ENCODE results near the gene NELL1.

NELL1 gene

DNA sequence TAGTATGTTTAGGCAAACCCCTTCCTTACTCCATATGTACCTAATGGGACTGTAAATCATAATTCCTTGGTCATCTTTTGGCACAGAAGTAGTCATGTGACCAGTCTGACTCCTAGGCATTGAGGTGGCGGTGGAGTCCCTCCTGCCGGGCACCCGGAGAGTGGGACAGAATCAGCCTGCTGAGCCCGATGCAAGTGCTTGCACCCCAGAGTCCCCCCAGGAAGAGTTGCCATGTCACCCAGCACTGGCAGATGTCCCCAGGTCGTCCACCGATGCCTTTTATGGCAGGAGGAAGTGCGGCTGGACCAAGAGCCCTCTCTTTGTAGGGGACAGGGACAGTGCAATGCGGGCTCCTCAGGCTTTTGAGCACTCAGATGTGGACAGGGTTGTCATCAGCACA lies 500.3 kb downstream of the NELL1 start (continued):
- TF ChIP-seq, protein P1, sequence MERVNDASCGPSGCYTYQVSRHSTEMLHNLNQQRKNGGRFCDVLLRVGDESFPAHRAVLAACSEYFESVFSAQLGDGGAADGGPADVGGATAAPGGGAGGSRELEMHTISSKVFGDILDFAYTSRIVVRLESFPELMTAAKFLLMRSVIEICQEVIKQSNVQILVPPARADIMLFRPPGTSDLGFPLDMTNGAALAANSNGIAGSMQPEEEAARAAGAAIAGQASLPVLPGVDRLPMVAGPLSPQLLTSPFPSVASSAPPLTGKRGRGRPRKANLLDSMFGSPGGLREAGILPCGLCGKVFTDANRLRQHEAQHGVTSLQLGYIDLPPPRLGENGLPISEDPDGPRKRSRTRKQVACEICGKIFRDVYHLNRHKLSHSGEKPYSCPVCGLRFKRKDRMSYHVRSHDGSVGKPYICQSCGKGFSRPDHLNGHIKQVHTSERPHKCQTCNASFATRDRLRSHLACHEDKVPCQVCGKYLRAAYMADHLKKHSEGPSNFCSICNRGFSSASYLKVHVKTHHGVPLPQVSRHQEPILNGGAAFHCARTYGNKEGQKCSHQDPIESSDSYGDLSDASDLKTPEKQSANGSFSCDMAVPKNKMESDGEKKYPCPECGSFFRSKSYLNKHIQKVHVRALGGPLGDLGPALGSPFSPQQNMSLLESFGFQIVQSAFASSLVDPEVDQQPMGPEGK (CRISPR knock-in tag; IDR thresholded peaks at IDR 0.05; ENCODE audit: borderline replicate concordance) = no peak
- no peak for TF ChIP-seq ZFP30 (CRISPR knock-in tag; IDR thresholded peaks at IDR 0.05)
- no peak for TF ChIP-seq ZFP3 (CRISPR knock-in tag; IDR thresholded peaks at IDR 0.05)
- no peak for TF ChIP-seq ARNTL (CRISPR knock-in tag; IDR thresholded peaks at IDR 0.05; ENCODE audit: borderline replicate concordance, low read depth)
- no peak for TF ChIP-seq TOX (CRISPR knock-in tag; IDR thresholded peaks at IDR 0.05; ENCODE audit: borderline replicate concordance)
- TF ChIP-seq CSDC2 (CRISPR knock-in tag; IDR thresholded peaks at IDR 0.05) = no peak
- TF ChIP-seq ZNF8 (CRISPR knock-in tag; IDR thresholded peaks at IDR 0.05) = no peak
- TF ChIP-seq ZNF70 (CRISPR knock-in tag; IDR thresholded peaks at IDR 0.05) = no peak
- TF ChIP-seq, protein P2, sequence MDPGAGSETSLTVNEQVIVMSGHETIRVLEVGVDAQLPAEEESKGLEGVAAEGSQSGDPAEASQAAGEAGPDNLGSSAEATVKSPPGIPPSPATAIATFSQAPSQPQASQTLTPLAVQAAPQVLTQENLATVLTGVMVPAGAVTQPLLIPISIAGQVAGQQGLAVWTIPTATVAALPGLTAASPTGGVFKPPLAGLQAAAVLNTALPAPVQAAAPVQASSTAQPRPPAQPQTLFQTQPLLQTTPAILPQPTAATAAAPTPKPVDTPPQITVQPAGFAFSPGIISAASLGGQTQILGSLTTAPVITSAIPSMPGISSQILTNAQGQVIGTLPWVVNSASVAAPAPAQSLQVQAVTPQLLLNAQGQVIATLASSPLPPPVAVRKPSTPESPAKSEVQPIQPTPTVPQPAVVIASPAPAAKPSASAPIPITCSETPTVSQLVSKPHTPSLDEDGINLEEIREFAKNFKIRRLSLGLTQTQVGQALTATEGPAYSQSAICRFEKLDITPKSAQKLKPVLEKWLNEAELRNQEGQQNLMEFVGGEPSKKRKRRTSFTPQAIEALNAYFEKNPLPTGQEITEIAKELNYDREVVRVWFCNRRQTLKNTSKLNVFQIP (CRISPR knock-in tag; IDR thresholded peaks at IDR 0.05; ENCODE audit: borderline replicate concordance, low read depth) = no peak
- TF ChIP-seq ZC3H10 (CRISPR knock-in tag; IDR thresholded peaks at IDR 0.05) = no peak
- TF ChIP-seq BACH2 (CRISPR knock-in tag; IDR thresholded peaks at IDR 0.05; ENCODE audit: borderline replicate concordance) = no peak

DNA sequence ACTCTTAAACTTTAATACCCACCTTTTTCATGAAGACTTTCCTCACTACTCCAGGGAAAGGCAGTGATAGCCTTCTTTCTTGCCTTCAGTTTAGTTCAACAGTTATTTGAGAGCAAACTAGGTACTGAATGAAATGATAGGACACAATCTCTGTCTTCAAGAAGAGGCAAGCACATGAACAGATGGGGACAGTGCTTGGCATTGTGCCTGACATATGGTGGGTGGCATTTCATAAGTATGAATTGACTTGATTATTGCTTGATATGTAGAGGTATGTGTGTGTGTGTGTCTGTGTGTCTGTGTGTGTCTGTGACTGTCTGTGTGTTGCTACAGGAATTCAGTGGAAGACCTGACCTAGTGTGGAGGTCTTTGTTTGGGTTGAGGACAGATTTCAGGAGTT lies 504.1 kb downstream of the NELL1 start:
- ATAC-seq = no peak
- TF ChIP-seq ARNTL (CRISPR knock-in tag; IDR thresholded peaks at IDR 0.05; ENCODE audit: borderline replicate concordance, low read depth) (no peak), ZFP3 (CRISPR knock-in tag; IDR thresholded peaks at IDR 0.05) (no peak), ISL1 (CRISPR knock-in tag; IDR thresholded peaks at IDR 0.05) (no peak), ZC3H10 (CRISPR knock-in tag; IDR thresholded peaks at IDR 0.05) (no peak), ZNF8 (CRISPR knock-in tag; IDR thresholded peaks at IDR 0.05) (no peak), BACH2 (CRISPR knock-in tag; IDR thresholded peaks at IDR 0.05; ENCODE audit: borderline replicate concordance) (no peak), RARB (CRISPR knock-in tag; IDR thresholded peaks at IDR 0.05) (no peak), TOX (CRISPR knock-in tag; IDR thresholded peaks at IDR 0.05; ENCODE audit: borderline replicate concordance) (no peak), ESRRG (CRISPR knock-in tag; IDR thresholded peaks at IDR 0.05) (no peak), PPARA (CRISPR knock-in tag; IDR thresholded peaks at IDR 0.05; ENCODE audit: borderline replicate concordance) (no peak)
- TF ChIP-seq, protein P1 (CRISPR knock-in tag; IDR thresholded peaks at IDR 0.05; ENCODE audit: borderline replicate concordance) = no peak
- TF ChIP-seq, protein P3, sequence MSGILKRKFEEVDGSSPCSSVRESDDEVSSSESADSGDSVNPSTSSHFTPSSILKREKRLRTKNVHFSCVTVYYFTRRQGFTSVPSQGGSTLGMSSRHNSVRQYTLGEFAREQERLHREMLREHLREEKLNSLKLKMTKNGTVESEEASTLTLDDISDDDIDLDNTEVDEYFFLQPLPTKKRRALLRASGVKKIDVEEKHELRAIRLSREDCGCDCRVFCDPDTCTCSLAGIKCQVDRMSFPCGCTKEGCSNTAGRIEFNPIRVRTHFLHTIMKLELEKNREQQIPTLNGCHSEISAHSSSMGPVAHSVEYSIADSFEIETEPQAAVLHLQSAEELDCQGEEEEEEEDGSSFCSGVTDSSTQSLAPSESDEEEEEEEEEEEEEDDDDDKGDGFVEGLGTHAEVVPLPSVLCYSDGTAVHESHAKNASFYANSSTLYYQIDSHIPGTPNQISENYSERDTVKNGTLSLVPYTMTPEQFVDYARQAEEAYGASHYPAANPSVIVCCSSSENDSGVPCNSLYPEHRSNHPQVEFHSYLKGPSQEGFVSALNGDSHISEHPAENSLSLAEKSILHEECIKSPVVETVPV (CRISPR knock-in tag; IDR thresholded peaks at IDR 0.05) = no peak

DNA sequence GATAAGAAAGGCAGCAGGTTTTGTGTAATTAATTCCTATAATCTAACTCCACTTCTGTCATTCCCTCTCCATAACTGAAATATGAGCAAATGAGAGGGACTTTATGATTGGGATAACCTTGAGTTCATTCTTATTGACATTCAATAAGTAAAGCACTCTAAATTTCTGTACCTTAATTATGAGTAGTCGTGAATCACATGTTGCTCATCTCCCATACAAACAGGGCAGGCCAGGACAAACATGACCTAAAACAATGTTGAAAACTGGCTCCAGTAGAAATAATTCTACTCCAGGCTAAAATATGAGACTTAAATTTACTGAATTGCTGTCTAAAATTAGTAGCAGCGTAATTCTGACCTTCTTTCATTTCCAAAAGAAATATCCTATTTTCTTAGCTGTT lies 505.4 kb downstream of the NELL1 start:
- TF ChIP-seq ESRRG (CRISPR knock-in tag; IDR thresholded peaks at IDR 0.05) (no peak), TOX (CRISPR knock-in tag; IDR thresholded peaks at IDR 0.05; ENCODE audit: borderline replicate concordance) (no peak), RARB (CRISPR knock-in tag; IDR thresholded peaks at IDR 0.05) (no peak), OSR1 (CRISPR knock-in tag; IDR thresholded peaks at IDR 0.05) (no peak), CSDC2 (CRISPR knock-in tag; IDR thresholded peaks at IDR 0.05) (no peak), PPARA (CRISPR knock-in tag; IDR thresholded peaks at IDR 0.05; ENCODE audit: borderline replicate concordance) (no peak), ZFP30 (CRISPR knock-in tag; IDR thresholded peaks at IDR 0.05) (no peak), GLIS3 (CRISPR knock-in tag; IDR thresholded peaks at IDR 0.05) (no peak), SNAI2 (CRISPR knock-in tag; IDR thresholded peaks at IDR 0.05) (no peak)
- TF ChIP-seq, protein P1 (CRISPR knock-in tag; IDR thresholded peaks at IDR 0.05; ENCODE audit: borderline replicate concordance) = no peak
- TF ChIP-seq, protein P2 (CRISPR knock-in tag; IDR thresholded peaks at IDR 0.05; ENCODE audit: borderline replicate concordance, low read depth) = no peak
- ATAC-seq = no peak

All from SK-N-SH treated with all-trans-retinoic acid at 6 μM for 48 hours (cell line).